Measurements from ENCODE around the gene NDEL1.

The NDEL1 gene

DNA sequence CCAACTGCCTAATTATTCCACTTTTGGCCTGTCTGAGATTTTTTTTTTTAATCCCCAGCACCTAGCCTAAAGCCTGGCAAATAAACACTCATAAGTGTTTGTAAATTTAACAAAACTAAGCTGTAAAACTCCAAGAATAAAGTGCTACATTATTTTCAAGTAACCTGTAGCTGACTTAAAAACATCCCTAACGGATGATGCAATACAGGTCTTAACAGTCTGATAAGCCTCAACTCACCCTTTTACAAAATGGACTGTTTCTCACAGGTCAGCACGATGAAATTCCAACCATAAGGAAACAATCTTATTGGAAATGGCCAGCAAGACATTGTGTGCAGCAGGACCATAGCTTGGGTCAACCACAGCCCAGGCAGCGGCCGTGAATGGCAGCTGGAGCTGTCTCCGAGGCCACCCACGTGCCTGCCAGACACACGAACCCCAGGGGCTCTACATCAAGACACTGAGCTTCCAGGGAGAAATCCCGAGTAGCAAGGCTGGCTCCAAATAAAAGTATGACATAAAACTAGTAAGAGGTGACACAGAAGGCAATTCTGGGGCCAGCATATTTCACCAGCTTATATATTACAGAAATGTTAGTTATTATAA is 58.9 kb downstream of the NDEL1 start:
- FAIRE-seq, result no peak
- no peak for DNase-seq (ENCODE audit: extremely low spot score, insufficient read length, low read depth)

DNA sequence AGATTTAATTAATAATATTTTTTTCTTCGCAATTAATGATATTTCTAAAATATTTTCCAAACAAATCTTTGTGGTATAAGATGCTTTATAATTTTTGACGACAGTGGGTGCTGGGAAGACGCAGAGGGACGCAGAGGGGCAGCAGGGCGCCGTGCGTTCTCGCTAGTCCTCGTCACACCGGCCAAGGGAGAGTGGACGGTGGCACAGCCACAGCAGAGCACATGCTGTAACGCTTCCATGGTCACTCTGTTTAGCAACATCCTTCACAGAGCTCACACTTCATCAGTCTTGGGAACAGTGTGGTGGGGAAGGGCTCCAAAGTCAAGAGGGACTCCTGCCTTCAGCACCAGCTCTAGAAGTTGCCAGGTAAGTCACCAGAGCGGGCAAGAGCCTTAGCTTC is 60.4 kb downstream of the NDEL1 start:
- DNase-seq (ENCODE audit: extremely low spot score, insufficient read length, low read depth), result no peak
- no peak for FAIRE-seq

DNA sequence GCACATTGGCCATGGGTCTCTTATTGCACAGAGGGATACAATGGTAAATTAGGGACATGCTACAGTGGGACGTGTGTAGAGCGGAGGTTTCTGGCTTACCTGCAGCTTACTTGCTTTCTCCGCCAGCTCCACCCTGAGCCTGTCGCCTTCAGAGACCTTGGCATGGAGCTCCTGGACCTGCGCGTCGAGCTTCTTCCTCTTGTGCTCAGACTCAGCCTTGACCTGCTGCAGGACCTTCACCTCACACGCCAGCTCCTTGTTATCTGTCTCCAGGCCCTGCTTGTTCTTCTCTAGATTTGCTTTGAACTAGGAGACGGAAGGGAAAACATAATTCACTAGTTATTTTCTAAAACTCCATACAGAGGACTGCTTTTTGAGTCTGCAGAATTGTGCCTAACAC is 63.5 kb downstream of the NDEL1 start:
- DNase-seq (ENCODE audit: extremely low spot score, insufficient read length, low read depth) (no peak), FAIRE-seq (no peak)

DNA sequence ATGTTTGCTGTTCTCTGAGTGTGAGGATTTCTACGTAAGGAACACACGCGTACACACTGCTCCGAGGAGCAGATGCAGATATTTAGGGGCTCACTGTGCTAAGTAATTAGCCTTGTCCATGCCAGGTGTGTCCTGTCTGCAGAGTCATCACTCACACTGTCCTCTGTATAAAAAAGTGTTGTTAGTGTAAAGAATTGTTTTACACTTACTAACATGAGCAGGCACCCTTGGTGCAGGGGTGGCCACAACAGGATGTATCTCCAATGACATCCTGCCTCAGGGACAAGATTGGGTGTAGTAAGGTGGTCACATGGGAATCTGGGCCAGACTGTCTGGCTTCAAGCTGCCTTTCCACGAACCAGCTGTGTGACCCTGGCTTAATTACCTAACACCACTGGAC is 63.9 kb downstream of the NDEL1 start:
- FAIRE-seq, result no peak
- DNase-seq (ENCODE audit: extremely low spot score, insufficient read length, low read depth), result no peak

DNA sequence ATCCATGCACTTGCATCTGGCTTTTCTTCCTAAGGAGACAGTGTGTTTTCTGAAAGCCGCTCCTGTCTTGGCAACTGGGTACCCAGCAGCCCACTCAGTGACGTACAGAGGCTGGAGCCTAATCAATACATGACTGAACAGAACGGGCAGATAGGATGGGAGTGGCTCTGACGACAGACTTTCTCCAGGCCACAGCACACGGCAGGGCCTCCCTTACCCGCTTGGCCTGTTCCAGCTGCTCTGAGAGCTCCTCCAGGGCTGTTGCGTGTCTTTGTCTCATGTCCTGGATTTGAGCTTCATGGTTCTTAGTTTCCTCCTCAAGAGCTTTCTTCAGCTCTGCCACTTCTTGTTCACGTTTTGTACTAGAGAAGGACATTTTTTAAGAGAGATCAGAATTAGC is 64.9 kb downstream of the NDEL1 start:
- no peak for FAIRE-seq
- DNase-seq (ENCODE audit: extremely low spot score, insufficient read length, low read depth), result no peak

DNA sequence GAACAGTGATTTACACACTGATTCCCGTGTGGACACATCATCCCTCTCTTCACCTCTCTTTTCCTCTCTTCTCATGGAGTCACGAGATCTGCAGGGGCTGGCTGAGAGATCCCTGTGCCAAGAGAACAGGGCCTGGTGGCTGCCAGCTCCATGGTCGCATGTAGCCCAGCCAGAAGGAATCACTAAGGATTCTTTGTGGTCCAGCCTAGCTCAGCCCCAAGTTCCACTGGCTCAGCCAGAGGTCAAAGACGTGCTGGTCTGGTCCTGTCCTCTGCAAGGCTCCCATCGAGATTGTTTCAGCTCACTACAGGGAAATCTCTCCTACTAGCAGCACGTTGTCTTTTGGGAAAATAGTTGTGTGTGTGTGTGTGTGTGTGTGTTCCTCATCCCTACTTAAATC is 66.4 kb downstream of the NDEL1 start:
- FAIRE-seq (no peak), DNase-seq (ENCODE audit: extremely low spot score, insufficient read length, low read depth) (no peak)

DNA sequence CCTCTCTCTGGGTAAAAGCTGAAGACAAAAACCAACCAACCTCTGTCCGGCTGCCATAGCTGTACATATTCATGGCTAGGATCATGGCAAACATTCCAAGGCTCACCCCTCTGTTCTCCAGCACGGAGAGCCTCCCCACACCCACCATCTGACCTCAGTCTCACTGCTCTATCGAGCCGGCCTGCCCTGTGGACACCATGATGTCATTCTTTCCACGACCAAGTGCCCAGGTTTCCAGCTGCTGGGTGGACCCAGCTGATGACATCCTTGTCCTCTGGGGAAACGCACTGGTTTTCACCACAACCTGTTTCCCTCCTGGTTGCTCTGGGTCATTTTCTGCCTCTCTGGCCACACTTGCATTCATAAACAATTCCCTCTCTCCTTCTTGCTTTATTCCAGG is 67.7 kb downstream of the NDEL1 start:
- FAIRE-seq (no peak), DNase-seq (ENCODE audit: extremely low spot score, insufficient read length, low read depth) (no peak)

DNA sequence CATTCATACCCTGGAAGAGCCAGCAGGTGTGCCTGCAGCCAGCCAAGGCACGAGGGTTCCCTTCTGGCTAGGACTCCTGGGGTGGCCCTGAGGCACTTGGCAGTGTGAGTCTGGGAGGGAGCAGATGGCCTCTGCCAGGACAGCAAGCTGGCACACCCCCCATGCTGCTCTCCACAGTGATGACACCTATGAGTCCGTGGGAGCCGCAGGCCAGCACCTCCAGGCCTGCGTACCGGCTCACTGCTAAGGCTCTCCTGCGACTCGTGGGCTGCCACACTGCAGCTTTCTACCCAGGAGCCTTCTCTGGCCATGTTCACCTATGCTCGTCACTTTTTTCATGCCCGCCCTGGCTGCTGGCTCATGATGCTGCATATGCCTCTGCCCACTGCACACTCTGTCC is 68.1 kb downstream of the NDEL1 start:
- DNase-seq (ENCODE audit: extremely low spot score, insufficient read length, low read depth) (no peak), FAIRE-seq (no peak)

DNA sequence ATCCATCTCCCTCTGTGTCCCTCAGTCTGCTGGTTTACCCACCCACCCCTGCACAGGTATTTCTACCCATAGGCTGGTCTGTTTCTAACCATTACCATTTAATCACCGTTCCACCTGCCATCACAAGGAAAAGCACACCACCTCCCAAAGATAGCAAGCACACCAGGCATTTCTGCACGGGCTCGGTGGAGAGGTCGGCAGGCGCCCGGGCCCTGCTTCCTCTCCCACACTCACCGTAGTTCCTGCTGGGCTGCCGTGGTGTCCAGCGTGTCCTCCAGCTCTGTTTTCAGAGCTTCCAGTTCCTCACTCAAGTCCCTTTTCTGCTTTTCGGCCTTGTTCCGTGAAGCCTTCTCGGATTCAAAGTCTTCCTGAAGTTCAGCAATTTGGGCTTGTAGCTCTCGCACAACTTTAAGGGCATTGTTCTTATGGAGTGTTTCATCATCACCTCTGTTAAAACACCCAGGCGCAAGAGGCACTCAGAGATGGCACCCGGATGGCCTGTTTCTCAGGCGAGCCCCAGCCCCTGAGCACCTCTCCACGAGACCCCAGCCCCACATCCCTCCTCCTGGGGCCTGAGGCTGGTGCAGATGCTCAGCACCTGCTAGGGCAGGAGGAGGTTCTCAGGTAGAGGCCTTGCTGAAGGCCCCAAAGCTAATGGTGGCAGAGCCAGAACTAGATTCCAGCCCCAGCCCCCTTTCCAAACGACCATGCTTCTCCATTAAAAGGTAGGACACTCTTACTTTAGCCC is 69.0 kb downstream of the NDEL1 start:
- no peak for FAIRE-seq
- DNase-seq (ENCODE audit: extremely low spot score, insufficient read length, low read depth), result no peak

DNA sequence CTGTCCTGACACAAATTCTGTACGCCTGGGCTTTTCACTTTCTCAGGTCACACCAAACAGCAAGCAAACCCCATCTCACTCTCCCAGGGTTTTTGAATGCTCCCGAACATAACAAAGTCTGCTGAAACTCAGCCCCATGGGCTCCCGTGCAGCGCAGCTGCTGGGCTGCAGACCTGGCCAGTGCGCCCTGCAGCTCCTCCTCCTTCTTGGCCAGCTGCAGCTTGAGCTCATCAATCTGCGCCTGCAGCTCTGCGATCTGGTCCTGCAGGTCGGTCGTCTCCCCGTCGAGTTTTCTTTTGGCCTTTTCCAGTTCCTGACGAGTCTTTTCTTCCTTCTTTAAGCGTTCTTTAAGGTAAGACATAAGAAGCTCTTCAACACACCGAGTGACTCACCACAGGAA is 70.5 kb downstream of the NDEL1 start:
- FAIRE-seq, result no peak
- DNase-seq (ENCODE audit: extremely low spot score, insufficient read length, low read depth), result no peak

DNA sequence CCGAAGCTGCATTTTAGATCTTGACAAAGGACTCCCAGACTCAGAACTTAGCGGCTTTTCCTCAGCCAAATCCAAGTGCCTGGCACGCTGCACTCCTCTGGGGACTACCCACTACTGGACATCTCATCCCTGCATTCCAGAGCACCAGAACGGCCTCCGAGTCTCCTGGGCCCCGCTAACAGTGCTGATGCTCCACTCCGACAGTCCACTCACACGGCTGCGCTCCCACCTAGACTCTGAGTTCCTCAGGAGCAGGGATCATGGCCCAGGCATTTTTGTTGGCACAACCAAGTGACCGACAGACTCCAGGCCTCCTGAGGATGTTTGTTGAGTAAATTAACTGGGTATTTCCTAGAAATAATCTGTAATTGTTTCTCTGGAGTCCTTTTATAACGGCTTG is 79.1 kb downstream of the NDEL1 start:
- no peak for FAIRE-seq
- DNase-seq (ENCODE audit: extremely low spot score, insufficient read length, low read depth), result no peak
